ENCODE measurements around the gene GAA. TPM values are rescaled to one million over a fixed set of nuclear protein-coding genes. Genes with fewer than 3 reads are reported as not detected.

GAA gene
- total and polyA plus RNA-seq, 4 donors = 21.3 to 58.7 (median 37.0) TPM

DNA sequence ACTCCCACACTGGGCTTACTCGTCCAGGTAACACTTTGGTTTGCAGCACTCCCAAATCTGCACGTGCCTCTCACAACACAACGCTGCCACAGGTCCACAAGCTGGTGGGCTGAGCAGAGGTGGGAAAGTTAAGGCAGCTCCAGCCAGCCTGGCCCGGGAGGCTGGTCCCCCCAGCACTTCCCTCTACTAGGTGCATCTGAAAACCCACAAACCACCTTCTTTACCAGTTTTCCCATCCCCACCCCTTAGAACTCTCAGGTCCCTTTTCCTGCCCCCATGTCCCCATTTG lies 1.4 kb upstream of the GAA start:
- Histone ChIP-seq H3K9ac (ENCODE audit: low read depth in 1 of 2, low read length in 2 of 2) (no peak overlapping the region), H3K4me1 (ENCODE audit: control insufficient read depth in 4 of 4, insufficient read depth in 4 of 4, low read length in 3 of 4) (peaks cover 0 to 18% (median 11%) of the 10 kb centered on the region in 4 donors), H3K36me3 (ENCODE audit: control insufficient read depth in 4 of 4, insufficient read depth in 3 of 4, low read depth in 1 of 4, low read length in 3 of 4) (no peaks in the 10 kb centered on the region), H3K27me3 (ENCODE audit: control insufficient read depth in 4 of 4, insufficient read depth in 4 of 4, low read length in 3 of 4) (no peaks in the 10 kb centered on the region), H3K9me3 (ENCODE audit: control insufficient read depth in 4 of 4, low read length in 3 of 4) (no peaks in the 10 kb centered on the region), H3K4me3 (ENCODE audit: low read depth in 1 of 3, low read length in 3 of 3) (no peak overlapping the region), H3K27ac (ENCODE audit: low read depth in 1 of 2, low read length in 2 of 2) (no peak overlapping the region)
- WGBS = 90% methylated on average over 4 of the region's 4 CpGs
- TF ChIP-seq HNF4G (IDR thresholded peaks at IDR 0.05) (no peak), CTCF (IDR thresholded peaks at IDR 0.05; ENCODE audit: low read depth, low read length, missing input control) (no peak), FOXA1 (IDR thresholded peaks at IDR 0.05) (no peak)
- TF ChIP-seq, protein P1, sequence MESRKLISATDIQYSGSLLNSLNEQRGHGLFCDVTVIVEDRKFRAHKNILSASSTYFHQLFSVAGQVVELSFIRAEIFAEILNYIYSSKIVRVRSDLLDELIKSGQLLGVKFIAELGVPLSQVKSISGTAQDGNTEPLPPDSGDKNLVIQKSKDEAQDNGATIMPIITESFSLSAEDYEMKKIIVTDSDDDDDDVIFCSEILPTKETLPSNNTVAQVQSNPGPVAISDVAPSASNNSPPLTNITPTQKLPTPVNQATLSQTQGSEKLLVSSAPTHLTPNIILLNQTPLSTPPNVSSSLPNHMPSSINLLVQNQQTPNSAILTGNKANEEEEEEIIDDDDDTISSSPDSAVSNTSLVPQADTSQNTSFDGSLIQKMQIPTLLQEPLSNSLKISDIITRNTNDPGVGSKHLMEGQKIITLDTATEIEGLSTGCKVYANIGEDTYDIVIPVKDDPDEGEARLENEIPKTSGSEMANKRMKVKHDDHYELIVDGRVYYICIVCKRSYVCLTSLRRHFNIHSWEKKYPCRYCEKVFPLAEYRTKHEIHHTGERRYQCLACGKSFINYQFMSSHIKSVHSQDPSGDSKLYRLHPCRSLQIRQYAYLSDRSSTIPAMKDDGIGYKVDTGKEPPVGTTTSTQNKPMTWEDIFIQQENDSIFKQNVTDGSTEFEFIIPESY (IDR thresholded peaks at IDR 0.05) = no peak
- DNase-seq (ENCODE audit: low spot score) = no peak

DNA sequence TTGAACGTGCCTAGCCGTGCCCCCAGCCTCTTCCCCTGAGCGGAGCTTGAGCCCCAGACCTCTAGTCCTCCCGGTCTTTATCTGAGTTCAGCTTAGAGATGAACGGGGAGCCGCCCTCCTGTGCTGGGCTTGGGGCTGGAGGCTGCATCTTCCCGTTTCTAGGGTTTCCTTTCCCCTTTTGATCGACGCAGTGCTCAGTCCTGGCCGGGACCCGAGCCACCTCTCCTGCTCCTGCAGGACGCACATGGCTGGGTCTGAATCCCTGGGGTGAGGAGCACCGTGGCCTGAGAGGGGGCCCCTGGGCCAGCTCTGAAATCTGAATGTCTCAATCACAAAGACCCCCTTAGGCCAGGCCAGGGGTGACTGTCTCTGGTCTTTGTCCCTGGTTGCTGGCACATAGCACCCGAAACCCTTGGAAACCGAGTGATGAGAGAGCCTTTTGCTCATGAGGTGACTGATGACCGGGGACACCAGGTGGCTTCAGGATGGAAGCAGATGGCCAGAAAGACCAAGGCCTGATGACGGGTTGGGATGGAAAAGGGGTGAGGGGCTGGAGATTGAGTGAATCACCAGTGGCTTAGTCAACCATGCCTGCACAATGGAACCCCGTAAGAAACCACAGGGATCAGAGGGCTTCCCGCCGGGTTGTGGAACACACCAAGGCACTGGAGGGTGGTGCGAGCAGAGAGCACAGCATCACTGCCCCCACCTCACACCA lies 724 bp downstream of the GAA start:
- TF ChIP-seq RXRA (IDR thresholded peaks at IDR 0.05) (no peak), JUND (IDR thresholded peaks at IDR 0.05) (no peak), SP1 (IDR thresholded peaks at IDR 0.05) (no peak), YY1 (IDR thresholded peaks at IDR 0.05) (no peak), EGR1 (IDR thresholded peaks at IDR 0.05; ENCODE audit: low read depth in 2 of 2) (no peak), FOXA1 (IDR thresholded peaks at IDR 0.05) (no peak), TAF1 (conservative IDR thresholded peaks at IDR 0.05) (no peak), HNF4A (conservative IDR thresholded peaks at IDR 0.05) (no peak), CTCF (IDR thresholded peaks at IDR 0.05; ENCODE audit: low read depth, low read length, missing input control) (no peak), GABPA (IDR thresholded peaks at IDR 0.05 in 1 of 2, conservative IDR thresholded peaks at IDR 0.05 in 1 of 2) (no peak), FOXA2 (IDR thresholded peaks at IDR 0.05) (no peak), MAX (IDR thresholded peaks at IDR 0.05) (no peak), HNF4G (IDR thresholded peaks at IDR 0.05) (no peak), RAD21 (IDR thresholded peaks at IDR 0.05) (no peak), NR2F2 (IDR thresholded peaks at IDR 0.05) (no peak)
- TF ChIP-seq, protein P2, sequence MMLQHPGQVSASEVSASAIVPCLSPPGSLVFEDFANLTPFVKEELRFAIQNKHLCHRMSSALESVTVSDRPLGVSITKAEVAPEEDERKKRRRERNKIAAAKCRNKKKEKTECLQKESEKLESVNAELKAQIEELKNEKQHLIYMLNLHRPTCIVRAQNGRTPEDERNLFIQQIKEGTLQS (IDR thresholded peaks at IDR 0.05) = no peak
- TF ChIP-seq, protein P1 (IDR thresholded peaks at IDR 0.05) = no peak
- WGBS = 36% methylated on average over 21 of the region's 21 CpGs

More for the DNA sequence above, 724 bp downstream of the GAA start:
- DNase-seq (ENCODE audit: low spot score) = peak; percentile 50
- Histone ChIP-seq H3K27ac (ENCODE audit: low read depth in 1 of 2, low read length in 2 of 2) (peak overlapping the region in 1 of 2 donors; percentile 52), H3K27me3 (ENCODE audit: control insufficient read depth in 4 of 4, insufficient read depth in 4 of 4, low read length in 3 of 4) (no peaks in the 10 kb centered on the region), H3K4me1 (ENCODE audit: control insufficient read depth in 4 of 4, insufficient read depth in 4 of 4, low read length in 3 of 4) (peaks cover 0 to 18% (median 11%) of the 10 kb centered on the region in 4 donors), H3K9ac (ENCODE audit: low read depth in 1 of 2, low read length in 2 of 2) (peak overlapping the region; percentile 12 to 42), H3K4me3 (ENCODE audit: low read depth in 1 of 3, low read length in 3 of 3) (peak overlapping the region; percentile 65 to 86 (median 78)), H3K9me3 (ENCODE audit: control insufficient read depth in 4 of 4, low read length in 3 of 4) (no peaks in the 10 kb centered on the region), H3K36me3 (ENCODE audit: control insufficient read depth in 4 of 4, insufficient read depth in 3 of 4, low read depth in 1 of 4, low read length in 3 of 4) (no peaks in the 10 kb centered on the region)
